HG03520 (cell line): Measurements from ENCODE around the gene SH3BP5.

ENCODE experiments used
- ATAC-seq: cut with Tn5 transposase; IDR thresholded peaks from one replicate; pipeline ENCODE4 v1.9.1; 2021; ENCODE audit warnings: mild to moderate bottlenecking, moderate library complexity; ENCODE audit not compliant: unreplicated experiment

SH3BP5 gene

DNA sequence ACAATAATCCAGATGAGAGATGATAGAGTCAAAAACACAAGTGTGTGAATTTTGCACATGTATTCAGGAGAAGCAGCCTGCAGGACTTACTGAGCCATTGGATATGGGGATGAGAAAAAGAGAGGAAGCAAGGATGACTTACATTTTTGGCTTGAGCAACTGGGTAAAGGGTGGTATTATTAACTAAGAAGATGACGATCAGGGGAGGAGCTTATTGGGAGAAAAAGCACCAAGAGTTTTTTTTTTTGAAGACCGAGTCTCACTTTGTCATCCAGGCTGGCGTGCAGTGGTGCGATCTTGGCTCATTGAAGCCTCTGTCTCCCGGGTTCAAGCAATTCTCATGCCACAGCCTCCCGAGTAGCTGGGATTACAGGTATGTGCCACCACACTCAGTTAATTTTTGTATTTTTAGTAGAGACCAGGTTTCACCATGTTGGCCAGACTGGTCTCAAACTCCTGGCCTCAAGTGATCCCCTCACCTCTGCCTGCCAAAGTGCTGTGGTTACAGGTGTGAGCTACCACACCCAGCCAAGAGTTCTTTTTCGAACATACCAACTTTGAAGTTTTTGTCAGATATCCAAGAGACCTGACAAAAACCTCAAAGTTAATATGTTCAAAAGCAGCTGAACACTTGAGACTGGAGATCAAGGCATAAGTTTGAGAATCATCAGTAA lies 14.8 kb upstream of the SH3BP5 start:
- ATAC-seq, result no peak

GRCh38 chr3:15346516-15346915 lies 14.1 kb upstream of the SH3BP5 start:
- ATAC-seq, result no peak

- ATAC-seq, result peak; percentile 91
Observed at GRCh38 chr3:15345608-15346137, 13.3 kb upstream of the SH3BP5 start.

GRCh38 chr3:15345066-15345607 lies 12.8 kb upstream of the SH3BP5 start:
- peak; percentile 15 for ATAC-seq

DNA sequence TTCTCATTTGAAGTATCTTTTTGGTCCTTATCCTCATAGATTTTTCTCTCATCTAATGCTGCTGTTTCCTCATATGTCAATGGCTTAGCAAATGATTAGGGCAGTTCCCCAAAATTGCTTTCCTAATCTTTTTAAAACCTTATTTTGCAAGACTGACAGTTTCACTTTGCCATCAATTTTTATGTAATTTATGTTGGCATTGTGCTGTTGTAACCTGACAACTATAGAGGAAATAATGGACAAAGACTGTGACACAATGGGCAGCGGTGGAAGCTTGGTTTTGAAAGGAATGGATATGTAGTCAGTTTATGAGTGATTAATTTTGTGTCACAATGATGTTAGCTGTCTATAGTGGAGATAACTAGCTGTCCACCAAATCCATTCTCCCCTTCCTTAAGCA lies 10.6 kb upstream of the SH3BP5 start:
- no peak for ATAC-seq

GRCh38 chr3:15342246-15342645 lies 9.9 kb upstream of the SH3BP5 start:
- no peak for ATAC-seq

- no peak for ATAC-seq
Observed at GRCh38 chr3:15341030-15341726, 8.8 kb upstream of the SH3BP5 start.

- no peak for ATAC-seq
Observed at GRCh38 chr3:15339786-15340215, 7.4 kb upstream of the SH3BP5 start.

- no peak for ATAC-seq
Observed at GRCh38 chr3:15339001-15339400, 6.6 kb upstream of the SH3BP5 start.

- no peak for ATAC-seq
Observed at GRCh38 chr3:15337963-15338362, 5.6 kb upstream of the SH3BP5 start.

DNA sequence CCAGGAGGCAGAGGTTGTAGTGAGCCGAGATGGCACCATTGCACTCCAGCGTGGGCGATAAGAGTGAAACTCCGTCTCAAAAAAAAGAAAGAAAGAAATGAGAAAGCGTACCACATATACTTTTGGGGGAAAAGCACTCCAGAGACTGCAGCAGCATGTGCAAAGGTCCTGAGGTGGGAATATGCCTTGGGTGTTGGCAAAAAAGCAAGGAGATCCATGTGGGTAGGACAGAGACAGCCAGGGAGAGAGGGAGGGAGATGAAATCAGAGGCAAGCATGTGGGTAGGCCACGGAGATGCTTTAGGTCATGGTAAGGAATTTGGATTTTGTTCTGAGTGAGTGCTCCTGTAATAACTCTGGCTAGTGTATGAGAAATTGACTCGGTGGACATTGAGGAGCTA lies 3.7 kb upstream of the SH3BP5 start:
- ATAC-seq, result no peak

DNA sequence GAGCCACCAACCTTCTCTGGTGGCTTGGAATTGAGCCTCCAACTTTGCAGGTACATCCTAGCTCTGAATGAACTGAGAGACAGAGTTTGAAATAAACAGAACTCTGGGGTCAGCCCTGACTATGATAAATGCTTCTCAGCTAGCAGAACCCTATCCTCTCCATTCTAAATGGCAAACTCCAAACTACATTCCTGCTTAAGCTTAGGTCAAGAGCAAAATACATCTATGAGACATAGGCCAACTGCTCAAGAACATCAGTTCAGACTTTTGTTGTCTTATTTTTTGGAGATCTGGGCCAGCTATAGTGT lies 1.5 kb upstream of the SH3BP5 start:
- no peak for ATAC-seq

- no peak for ATAC-seq
Observed at GRCh38 chr3:15333099-15333955, 941 bp upstream of the SH3BP5 start.

GRCh38 chr3:15331606-15332404 lies 581 bp downstream of the SH3BP5 start:
- peak; percentile 25 for ATAC-seq

DNA sequence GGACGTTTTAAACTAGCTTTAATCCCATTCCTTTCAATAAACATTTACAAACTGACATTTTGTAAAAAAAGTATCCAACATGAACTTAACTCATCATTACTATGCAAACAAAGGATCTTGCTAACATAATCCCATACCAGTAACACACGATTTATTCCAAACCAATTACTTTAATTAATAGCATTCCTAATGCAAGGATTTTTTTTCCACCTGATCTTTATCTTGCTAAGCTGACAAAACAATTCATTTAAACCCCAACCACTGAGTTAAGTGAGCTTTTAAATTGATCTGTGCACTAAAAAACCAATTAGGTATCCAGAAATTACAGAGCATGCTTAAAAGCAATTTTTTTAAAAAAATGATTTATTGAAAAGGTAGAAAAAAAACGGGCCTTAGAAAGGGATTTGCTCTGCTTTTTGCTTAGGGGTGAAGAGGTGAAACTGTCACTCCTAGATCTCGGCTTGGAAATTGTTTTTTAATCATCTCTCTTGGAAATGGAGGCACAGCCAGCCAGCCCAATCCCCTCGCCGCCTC lies 1.2 kb downstream of the SH3BP5 start:
- ATAC-seq, result no peak

DNA sequence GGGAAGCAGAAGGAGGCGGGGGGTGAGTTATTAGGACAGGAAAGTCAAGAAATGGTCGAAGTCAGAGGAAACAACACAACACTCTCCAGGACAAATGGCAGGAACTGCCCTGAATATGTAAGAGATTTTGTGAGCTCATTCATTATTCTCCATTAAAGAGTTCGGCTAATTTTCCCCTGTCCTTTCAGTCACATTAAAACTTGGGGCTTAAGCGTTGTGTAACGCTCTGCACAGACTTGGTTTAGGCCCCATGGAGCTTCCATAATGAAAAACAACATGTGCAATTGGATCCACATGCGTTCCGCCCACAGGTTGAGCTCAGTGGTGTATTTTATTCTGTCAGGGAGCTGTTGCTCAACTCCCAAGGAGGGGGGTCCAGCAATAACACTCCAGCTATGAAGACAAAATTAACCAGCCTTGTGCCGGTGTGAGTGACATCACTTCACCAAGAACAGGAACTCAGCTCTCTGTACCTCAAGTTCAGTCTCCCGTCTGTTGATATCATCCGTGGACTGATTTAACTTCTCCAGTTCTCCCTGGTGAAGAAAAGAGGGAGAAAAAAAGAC lies 2.3 kb downstream of the SH3BP5 start:
- no peak for ATAC-seq

DNA sequence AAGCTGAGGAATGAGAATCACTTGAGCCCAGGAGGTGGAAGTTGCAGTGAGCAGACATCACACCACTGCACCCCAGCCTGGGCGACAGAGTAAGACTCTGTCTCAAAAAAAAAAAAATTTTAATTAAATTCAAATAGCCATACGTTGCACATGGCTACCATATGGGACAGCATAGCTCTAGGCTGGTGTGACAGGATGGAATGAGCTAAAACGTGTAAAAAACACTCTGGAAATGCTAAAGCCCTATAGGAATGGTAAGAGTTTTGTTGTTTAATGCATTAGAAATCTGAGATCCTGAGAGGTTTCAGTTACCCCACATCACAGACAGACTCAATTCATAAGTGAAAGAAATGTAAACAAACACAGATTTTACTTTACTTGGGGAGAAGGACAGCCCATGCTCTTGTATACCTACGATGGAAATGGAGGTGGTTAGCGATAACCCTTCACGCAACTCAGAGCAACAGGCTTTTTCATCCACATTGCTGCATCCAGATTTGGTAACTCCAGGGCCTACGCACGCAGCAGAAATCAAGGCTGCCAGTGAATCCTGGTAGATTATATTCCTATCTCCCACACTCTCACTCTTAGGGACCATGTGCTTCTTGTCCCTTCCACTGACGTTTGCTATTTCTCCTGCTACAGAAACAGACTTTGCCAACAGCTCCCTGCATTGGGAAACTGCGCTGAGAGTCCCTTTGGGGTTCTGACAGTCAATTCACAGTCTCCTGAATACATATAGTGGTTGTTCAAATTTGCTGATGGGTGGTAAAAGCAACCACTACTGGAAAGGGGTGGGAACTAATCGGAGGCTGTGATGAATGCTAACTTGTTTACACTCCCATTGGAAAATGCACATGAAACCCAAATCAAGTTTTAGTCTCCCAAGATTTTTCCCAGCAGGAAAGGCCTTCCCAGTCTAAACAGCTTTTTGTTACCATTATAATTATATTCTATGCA lies 3.1 kb downstream of the SH3BP5 start:
- no peak for ATAC-seq

DNA sequence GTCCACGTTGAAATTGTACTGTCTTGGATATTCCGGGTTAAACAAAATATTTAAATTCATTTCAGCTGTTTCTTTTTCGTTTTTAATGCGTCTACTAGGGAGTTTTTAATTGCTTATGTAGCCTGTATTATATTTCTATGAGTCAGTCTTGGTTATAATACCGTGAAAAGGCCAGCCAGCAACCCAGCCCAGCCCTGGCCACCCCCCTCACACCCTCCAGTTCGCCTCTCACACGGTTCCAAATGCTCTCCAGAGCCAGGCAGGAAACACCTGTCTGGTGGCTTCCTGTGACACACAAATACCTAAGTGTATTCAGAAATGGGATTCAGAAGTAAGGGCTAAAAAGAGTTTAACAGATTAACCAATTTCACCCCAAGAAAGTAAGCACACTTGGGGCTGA lies 4.4 kb downstream of the SH3BP5 start:
- no peak for ATAC-seq

DNA sequence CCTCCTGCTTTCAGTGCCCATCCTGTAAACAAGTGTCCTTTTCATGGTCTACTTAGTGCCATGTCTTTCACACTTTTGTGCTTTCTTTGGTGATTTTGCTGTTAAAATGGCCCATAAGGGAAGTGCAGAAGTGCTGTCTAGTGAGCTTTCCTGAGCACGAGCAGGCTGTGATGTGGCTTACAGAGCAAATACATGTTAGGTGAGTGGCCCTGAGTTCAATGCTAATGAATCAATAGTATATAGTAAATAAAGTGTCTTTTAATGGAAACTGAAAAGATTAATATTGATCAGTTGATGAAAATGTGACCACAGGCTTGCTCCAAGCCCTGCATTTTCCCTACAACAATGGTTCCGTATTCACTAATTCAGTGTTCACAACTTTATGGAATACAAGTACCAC lies 5.7 kb downstream of the SH3BP5 start:
- no peak for ATAC-seq
